AG04450 (cell line): ENCODE measurements around the gene RAPGEF1. TPM values are rescaled to one million over a fixed set of nuclear protein-coding genes. Genes with fewer than 3 reads are reported as not detected.

Experiments
- CTCF ChIA-PET: fragments of 300-600, 350-600 bp; formaldehyde crosslinking; extraction: SDS; loops from one replicate; lab custom pipeline; 2022; ENCODE audit warnings: antibody characterized with exemption, inconsistent platforms; lab: Charles Lee
- POLR2A ChIA-PET: fragments of 350-600 bp; formaldehyde crosslinking; extraction: SDS; loops from one replicate; lab custom pipeline; 2021; ENCODE audit warnings: antibody characterized with exemption, inconsistent platforms; lab: Yijun Ruan, JAX
- DNase-seq: peaks from one replicate; pipeline ENCODE4 v3.0.0-alpha.2; 2011; ENCODE audit warnings: low read depth, low spot score
- H3K27ac ChIP-seq: one replicate; pipeline ENCODE4 v1.5.1; 2012; ENCODE audit warnings: low read depth, low read length, control low read depth
- H3K27me3 ChIP-seq: one replicate; pipeline ENCODE4 v1.6.0; 2012; ENCODE audit warnings: low read length; ENCODE audit not compliant: control insufficient read depth, insufficient read depth
- H3K4me3 ChIP-seq: 2 replicates; pipeline ENCODE4 v1.5.1; 2011; ENCODE audit warnings: mild to moderate bottlenecking, low read depth, low read length, control low read depth
- H3K9me3 ChIP-seq: 2 replicates; pipeline ENCODE4 v1.5.1; 2012; ENCODE audit warnings: low read length; ENCODE audit not compliant: control insufficient read depth, insufficient read depth
- polyA plus RNA-seq: library from polyadenylated mRNA; depleted of rRNA; stranded (reverse); fragments of >200 nt; gene quantifications from 2 replicates; pipeline ENCODE4 v1.2.3, GENCODE V29; 2011
- TF ChIP-seq, protein P1 (sequence below): IDR thresholded peaks from 2 replicates; pipeline ENCODE4 v1.5.1; 2011; ENCODE audit warnings: low read depth, low read length, control low read depth, inconsistent platforms

RAPGEF1 gene
- polyA plus RNA-seq, 1 experiment = 27.6 TPM

DNA sequence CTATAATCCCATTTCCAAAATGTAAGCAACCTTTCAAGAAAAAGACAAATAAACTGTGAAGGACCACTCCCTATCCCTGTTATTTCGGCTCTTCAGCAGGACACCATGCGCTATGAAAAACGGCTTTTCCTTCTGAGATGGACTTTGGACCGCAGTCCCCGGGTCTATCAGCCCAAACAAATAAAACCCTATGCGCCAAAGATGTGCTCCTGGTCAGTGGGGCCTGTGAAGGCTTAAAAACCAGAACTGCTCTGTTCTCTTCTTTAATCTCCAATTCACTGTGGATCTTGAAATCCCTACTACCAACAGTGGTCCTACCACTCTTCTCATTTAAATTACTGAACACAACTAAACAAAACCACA is 33.3 kb downstream of the RAPGEF1 start:
- no peak overlapping the region for H3K4me3 ChIP-seq
- no peaks in the 10 kb centered on the region for H3K27me3 ChIP-seq
- TF ChIP-seq, protein P1, sequence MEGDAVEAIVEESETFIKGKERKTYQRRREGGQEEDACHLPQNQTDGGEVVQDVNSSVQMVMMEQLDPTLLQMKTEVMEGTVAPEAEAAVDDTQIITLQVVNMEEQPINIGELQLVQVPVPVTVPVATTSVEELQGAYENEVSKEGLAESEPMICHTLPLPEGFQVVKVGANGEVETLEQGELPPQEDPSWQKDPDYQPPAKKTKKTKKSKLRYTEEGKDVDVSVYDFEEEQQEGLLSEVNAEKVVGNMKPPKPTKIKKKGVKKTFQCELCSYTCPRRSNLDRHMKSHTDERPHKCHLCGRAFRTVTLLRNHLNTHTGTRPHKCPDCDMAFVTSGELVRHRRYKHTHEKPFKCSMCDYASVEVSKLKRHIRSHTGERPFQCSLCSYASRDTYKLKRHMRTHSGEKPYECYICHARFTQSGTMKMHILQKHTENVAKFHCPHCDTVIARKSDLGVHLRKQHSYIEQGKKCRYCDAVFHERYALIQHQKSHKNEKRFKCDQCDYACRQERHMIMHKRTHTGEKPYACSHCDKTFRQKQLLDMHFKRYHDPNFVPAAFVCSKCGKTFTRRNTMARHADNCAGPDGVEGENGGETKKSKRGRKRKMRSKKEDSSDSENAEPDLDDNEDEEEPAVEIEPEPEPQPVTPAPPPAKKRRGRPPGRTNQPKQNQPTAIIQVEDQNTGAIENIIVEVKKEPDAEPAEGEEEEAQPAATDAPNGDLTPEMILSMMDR = no peak
- H3K27ac ChIP-seq = no peak overlapping the region
- no peaks in the 10 kb centered on the region for H3K9me3 ChIP-seq
- ChIA-PET POLR2A (interaction anchor here (0.7 kb wide), 1 partner anchor 204 kb away, joined by 3 read pairs; no protein-coding TSS in a partner anchor), CTCF (no interaction called here)
- no peak for DNase-seq

DNA sequence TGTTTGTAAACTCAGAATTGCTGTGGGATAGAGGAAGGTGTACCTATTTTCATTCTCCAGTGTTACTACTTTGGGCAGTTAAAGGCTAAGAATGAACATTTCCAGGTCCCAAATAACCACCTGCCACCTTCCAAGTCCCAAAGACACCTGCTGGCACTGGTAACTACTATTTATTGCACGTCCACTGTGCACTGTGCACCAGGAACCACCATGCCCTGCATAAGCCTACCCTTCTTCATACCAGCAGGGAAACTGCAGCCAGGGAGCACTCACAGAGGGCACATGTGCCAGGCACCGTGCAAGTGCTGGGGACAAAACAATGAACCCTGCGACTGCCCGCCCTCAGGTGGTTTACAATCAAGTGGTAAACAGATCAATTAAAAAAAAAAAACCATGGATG is 34.9 kb downstream of the RAPGEF1 start:
- H3K27ac ChIP-seq = no peak overlapping the region
- H3K4me3 ChIP-seq = no peak overlapping the region
- H3K27me3 ChIP-seq = no peaks in the 10 kb centered on the region
- ChIA-PET CTCF (no interaction called here), POLR2A (interaction anchor here (0.9 kb wide), 1 partner anchor 28 kb away, joined by 3 read pairs; no protein-coding TSS in a partner anchor)
- no peaks in the 10 kb centered on the region for H3K9me3 ChIP-seq
- DNase-seq = no peak
- TF ChIP-seq, protein P1 = no peak

DNA sequence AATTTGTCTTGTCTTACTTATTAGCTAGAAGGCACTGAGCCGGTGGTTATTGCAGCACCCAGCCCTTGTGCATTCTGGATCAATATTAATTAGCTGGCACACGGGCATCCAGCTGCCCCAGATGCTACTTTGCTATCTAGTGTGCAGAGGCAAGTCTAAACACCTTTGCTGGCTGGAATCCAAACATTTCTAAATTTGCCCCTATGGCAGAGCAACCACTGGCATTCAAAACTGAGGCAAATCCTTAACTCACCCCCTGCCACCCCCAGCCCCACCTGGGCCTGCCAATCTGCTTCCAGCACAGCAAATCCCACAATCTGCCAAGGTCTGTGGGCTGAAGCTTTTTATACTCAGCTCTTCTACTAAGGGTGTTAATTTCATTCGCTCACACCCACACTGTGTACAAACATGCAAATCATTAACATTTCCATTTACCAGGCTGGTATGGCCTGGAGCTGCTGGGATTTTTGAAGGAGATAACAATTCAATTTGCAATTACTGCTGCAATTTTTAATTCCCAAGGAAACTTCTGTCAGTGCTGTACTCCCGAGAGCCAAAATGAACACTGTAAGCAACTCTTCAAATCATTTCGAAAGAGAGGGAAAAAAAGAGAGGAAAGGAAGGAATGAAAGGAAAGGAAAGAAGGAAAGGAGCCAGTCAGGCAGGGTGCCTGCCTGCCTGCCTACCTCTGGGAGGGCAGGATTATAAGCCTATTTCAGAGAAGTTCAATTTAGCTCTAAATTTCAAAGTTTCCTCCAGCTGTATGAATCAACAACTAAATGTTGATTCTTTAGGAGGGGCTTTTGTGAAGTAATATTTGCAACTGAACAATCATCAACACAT is 35.5 kb downstream of the RAPGEF1 start:
- Histone ChIP-seq H3K9me3 (no peaks in the 10 kb centered on the region), H3K4me3 (no peak overlapping the region), H3K27me3 (no peaks in the 10 kb centered on the region), H3K27ac (no peak overlapping the region)
- TF ChIP-seq, protein P1 = no peak
- no peak for DNase-seq
- ChIA-PET POLR2A (interaction anchor here (0.9 kb wide), 1 partner anchor 27 kb away, joined by 3 read pairs; no protein-coding TSS in a partner anchor), CTCF (interaction anchor here (1.0 kb wide), 1 partner anchor 36 kb away, joined by 3 read pairs; no protein-coding TSS in a partner anchor)

DNA sequence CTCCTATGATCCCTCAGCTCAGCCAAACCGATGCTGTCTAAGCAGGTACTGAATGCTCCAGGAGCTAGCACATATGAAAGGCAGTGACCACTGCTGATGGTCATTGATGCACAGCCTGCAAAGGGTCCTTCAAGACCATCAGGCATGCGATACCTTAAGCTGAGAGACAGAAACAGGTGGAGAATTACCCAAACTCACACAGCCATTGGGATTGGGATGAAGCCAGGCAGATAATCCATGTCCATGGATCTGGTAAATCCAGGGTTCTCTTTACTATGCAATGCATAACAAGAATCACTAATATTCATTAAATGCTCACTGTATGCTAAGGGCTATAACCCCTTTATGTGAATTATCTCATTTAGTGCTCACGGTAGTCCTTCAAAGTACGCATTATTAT is 36.2 kb downstream of the RAPGEF1 start:
- CTCF ChIA-PET = interaction anchor here (1.0 kb wide), 1 partner anchor 37 kb away, joined by 3 read pairs; no protein-coding TSS in a partner anchor
- Histone ChIP-seq H3K27me3 (no peaks in the 10 kb centered on the region), H3K27ac (no peak overlapping the region), H3K9me3 (no peaks in the 10 kb centered on the region), H3K4me3 (no peak overlapping the region)
- TF ChIP-seq, protein P1 = no peak
- DNase-seq = no peak
- POLR2A ChIA-PET = interaction anchor here (0.9 kb wide), 1 partner anchor 26 kb away, joined by 3 read pairs; no protein-coding TSS in a partner anchor

DNA sequence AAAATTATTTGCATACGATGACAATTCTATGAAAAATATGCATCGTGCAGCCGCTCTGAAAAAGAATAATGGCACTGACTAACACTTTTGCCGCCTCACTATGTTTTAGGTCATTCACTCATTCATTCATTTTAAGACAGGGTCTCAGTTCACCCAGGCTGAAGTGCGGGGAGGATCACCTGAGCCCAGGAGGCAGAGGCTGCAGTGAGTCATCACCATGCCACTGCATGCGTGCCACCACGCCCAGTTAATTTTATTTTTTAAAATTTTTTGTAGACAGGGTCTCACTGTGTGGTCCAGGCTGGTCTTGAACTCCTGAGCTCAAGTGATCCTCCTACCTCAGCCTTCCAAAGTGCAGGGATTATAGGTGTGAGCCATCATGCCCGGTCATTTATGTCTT is 37.0 kb downstream of the RAPGEF1 start:
- no peak overlapping the region for H3K27ac ChIP-seq
- no peaks in the 10 kb centered on the region for H3K27me3 ChIP-seq
- no peaks in the 10 kb centered on the region for H3K9me3 ChIP-seq
- DNase-seq = no peak
- CTCF ChIA-PET = no interaction called here
- TF ChIP-seq, protein P1 = no peak
- H3K4me3 ChIP-seq = no peak overlapping the region
- POLR2A ChIA-PET = no interaction called here
